GM18520 (cell line): ENCODE measurements around the gene MAP9.
A peak's percentile ranks its signal among the peaks of the same experiment; 100 is the strongest.
"Not testable (repeated sequence)": the region's sequence is repeated elsewhere in the genome, so short reads cannot be mapped to it uniquely, and the experiment has no call there.

Source experiments
- ATAC-seq: cut with Tn5 transposase; IDR thresholded peaks from one replicate; pipeline ENCODE4 v1.9.1; 2021; ENCODE audit not compliant: unreplicated experiment

Gene MAP9

GRCh38 chr4:155353923-155354540, 22.7 kb downstream of the MAP9 start:
- peak; percentile 92 for ATAC-seq

DNA sequence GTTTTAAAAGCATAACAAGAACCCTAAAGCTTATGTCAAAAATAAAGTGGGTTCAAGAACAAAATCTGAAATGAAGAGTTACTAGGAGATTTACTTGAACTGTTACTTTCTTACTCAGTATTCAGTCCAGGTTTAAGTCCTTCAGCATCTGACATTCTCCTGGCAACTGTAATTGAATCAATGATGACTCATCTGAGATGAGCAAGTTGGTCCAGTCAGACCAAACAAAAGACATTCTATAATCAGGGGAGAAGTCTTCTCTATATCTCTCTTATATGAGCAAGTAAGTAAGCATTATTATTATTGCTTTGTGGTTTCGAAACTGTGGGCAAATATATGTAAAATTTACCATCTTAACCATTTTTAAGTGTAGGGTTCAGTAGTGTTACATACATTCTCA, 34.6 kb downstream of the MAP9 start:
- no peak for ATAC-seq

- no peak for ATAC-seq
Measured at GRCh38 chr4:155339999-155340398, 36.8 kb downstream of the MAP9 start.

- ATAC-seq: no peak
Measured at GRCh38 chr4:155339588-155339987, 37.2 kb downstream of the MAP9 start.

GRCh38 chr4:155338196-155338595, 38.6 kb downstream of the MAP9 start:
- ATAC-seq: no peak

DNA sequence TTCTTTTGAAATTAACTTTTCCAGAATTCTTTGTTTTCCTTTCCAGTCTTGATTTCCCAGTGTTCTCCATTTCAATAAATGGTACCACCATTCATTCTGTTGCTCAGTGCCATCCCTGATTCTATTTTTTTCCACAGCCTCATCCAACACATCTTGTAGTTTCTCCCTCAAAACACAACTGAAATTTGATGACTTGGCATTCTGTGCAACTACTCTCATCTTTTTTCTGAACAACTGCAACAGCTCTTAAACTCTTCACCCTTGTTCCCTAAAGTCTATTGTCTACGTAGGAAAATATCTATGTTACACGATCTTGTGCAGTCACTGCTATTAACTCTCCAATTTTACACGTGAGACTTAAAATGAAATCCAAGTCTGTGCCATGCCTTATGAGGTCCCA, 40.5 kb downstream of the MAP9 start:
- no peak for ATAC-seq

- no peak for ATAC-seq
Measured at GRCh38 chr4:155331478-155331877, 45.3 kb downstream of the MAP9 start.

DNA sequence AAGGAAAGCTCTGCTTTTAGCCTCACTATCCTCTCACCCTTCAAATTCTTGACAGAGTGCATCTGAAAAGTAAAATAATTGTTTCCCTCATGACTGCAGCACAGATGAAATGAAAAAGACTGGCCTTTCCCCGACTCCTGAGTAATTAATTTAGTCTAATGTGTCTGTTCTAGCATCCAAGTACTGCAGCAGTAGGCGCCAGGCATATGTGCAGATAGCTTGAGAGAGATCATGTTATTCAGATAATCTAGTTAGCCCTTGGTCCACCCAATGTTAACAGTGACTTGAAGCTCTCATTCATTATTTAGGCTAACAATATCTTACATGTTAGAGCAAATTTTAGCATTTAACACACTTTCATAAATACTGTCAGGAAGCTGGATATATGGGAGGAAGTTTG, 54.0 kb downstream of the MAP9 start:
- ATAC-seq: no peak

GRCh38 chr4:155321006-155321405, 55.8 kb downstream of the MAP9 start:
- ATAC-seq: no peak

- ATAC-seq: no peak
Measured at GRCh38 chr4:155319516-155319915, 57.2 kb downstream of the MAP9 start.

GRCh38 chr4:155312027-155312426, 64.7 kb downstream of the MAP9 start:
- ATAC-seq: not testable (repeated sequence)

GRCh38 chr4:155307731-155308277, 69.0 kb downstream of the MAP9 start:
- no peak for ATAC-seq

- no peak for ATAC-seq
Measured at GRCh38 chr4:155305619-155306018, 71.1 kb downstream of the MAP9 start.

- ATAC-seq: no peak
Measured at GRCh38 chr4:155304375-155304774, 72.4 kb downstream of the MAP9 start.

GRCh38 chr4:155299103-155299502, 77.7 kb downstream of the MAP9 start:
- ATAC-seq: no peak
